HG02610 (cell line): Measurements from ENCODE around the gene PRELID3B.

Experiments
- ATAC-seq: cut with Tn5 transposase; IDR thresholded peaks from one replicate; pipeline ENCODE4 v1.9.1; 2021; ENCODE audit warnings: mild to moderate bottlenecking, moderate library complexity; ENCODE audit not compliant: unreplicated experiment

The PRELID3B gene

DNA sequence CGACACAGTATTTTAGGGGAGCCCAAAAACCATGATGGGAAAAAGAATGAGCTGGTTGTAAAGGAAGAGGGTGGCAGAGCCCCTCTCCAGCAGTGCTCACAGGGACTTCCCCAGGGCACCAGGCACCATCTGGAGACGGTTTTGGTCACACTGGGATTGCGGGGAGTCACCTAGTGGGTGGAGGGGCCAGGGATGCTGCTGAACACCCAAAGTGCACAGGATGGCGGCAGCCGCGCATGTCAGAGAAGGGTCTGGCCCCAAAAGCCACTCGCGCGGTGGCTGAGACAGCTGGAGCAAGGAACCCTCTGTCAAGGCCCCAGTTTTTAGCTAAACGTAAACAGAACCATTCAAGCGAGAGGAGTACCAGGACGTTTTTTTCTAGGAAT, 46.4 kb downstream of the PRELID3B start:
- ATAC-seq, result no peak

DNA sequence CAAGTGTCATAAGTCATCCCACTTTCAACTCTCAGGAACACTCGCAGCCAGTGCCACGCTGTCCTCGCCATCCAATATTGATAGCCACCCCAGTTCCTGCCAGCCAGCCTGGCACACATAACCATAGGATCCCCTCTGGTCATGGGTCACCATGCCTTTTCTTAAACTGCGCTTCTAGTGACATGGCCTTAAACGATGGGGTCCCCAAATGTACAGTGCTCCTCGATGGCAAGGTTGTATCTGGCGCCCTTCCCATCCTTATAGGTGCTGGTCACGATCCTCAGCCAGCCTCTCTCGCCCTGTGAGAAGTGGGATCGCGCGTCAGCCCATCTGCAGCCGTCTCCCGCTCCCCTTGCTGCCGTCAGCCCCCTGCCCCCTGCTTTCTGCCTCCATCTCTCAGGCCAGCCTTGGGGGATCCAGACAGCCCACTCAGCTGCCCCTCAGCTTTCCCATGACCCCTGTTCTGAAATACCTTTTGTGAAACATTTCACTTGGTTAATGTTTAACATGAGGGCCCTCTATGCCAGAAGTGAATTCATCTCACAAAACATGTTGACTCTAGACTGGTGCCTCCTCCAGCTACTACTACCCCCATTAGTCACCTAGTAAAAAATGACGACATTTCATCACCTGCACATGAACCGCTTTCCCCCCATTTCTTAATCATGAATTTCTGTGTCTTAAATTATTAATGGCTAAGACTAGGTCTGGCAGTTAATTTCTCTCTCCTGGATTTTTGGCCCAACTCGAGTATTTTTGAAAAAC, 46.9 kb downstream of the PRELID3B start:
- ATAC-seq, result no peak

- no peak for ATAC-seq
These were observed 48.0 kb downstream of the PRELID3B start for GRCh38 chr20:58994390-58995159.

- ATAC-seq, result no peak
These were observed 49.0 kb downstream of the PRELID3B start for GRCh38 chr20:58993332-58994248.

- no peak for ATAC-seq
These were observed 49.7 kb downstream of the PRELID3B start for GRCh38 chr20:58992911-58993310.

GRCh38 chr20:58991715-58992114, 50.9 kb downstream of the PRELID3B start:
- ATAC-seq, result no peak

- ATAC-seq, result no peak
These were observed 51.7 kb downstream of the PRELID3B start for GRCh38 chr20:58990651-58991445.

DNA sequence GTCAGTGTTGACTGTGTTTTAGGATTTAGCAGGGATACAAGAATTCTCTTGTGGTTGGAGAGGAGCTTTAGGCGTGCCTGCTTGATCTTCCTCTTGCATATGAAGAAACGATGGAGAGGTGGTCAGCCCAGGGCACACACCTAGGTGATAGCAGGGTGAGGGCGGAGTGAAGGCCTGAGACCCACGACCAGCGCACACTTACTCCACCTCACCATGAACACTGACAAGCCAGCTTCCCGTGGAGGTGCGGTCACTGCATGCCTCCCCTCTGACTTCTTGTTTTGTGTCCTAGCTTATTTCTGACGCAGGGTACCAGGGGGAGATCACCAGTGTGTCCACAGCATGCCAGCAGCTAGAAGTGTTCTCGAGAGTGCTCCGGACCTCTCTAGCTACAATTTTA, 53.4 kb downstream of the PRELID3B start:
- no peak for ATAC-seq

DNA sequence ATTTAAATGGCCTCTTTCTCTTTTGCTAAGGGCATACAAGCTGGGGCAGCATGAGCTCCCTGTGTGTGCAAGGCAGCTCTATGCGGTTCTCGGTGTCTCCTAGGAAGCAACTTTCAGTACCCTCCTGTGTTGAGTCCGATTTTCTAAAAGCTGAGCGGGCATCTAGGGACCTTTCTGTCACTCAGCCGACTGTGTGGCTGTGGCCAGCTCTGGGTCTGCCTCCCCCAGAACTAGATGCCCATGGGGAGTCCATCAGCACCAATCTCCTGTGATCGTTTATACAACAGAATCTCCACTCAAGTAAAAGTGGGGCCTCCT, 54.1 kb downstream of the PRELID3B start:
- no peak for ATAC-seq

DNA sequence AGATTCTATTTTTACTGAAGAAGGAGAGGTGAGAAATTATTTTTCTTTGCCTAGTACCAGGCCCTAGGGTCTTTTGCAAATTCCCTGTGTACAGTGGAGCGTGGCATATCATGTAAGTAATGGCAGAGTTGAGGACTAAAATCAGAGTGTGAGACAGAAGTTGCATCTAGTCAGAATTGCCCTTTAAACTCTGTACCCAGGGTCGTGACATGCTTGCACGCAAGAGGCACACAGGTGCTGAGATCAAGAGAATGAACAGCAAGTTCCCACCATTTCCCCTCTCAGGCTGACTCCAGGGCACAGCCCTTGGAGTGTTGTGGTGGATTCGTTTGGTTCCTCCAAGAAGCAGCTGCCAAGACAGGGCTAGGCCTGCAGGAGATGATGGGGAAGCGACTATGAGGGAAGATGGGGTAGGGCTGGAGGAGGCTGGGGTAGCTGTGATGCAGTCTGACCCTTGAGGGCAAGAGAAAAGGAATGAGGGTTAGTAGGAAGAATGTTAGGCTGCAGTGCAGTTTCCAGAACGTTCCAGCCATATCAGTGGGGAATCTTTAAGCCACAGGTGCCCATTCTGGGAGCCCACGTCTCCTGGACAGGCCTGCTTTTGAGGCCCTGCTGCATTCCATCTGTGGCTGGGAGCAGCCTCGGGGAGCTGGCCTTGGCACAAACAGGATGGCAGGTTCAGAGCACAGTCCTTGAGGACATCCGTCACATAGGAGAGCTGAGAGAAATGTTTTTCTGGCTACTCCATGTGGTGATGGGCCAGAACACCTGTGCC, 54.6 kb downstream of the PRELID3B start:
- ATAC-seq, result no peak

DNA sequence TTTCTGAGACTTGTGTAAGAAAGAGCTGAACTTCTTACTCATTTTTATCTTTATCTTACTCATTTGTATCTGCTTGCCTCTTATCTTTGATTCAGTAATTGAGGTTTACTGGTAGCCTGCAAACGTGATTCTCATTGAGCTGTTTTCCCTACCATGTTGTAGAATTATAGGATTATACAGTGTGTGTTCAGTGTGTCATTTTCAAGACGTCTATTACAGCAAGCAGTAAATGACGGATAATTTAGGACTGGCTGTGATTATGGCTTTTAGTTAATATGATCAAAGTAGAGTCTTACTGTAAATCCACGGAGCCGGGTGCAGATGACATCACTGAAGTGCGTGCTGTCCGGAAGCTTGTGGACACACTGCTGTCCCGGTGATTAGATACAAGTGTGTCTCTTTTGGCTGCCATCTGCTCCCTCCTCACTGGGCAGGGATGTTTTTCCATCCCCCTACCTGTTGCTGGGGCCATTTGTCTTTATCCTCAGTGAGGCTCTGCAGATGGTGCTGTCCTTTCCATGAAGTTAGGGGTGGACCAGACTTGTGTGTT, 55.5 kb downstream of the PRELID3B start:
- ATAC-seq, result no peak

GRCh38 chr20:58986286-58986967, 56.2 kb downstream of the PRELID3B start:
- ATAC-seq, result no peak

DNA sequence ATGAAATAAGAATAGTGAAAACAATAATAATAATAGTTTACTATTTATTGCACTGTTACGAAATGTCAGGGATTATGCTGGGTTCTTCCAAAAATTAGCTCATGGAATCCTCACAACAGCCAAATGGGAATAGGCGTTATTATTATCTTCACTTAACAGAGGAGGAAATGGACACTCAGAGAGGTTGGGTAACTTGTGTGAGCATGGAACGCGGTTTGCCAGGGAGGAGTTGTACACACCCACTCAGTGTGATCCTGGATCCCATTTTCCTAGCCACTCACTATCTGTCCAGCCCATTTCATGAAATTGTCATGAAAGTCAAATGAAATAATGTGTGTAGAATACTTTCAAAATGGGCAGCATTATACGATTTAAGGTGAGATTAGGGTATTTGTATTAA, 56.9 kb downstream of the PRELID3B start:
- no peak for ATAC-seq

- ATAC-seq, result no peak
These were observed 57.9 kb downstream of the PRELID3B start for GRCh38 chr20:58984691-58985090.
